Bone marrow (tissue), 2 donors: ENCODE data around the gene CLCNKB.
A peak's percentile ranks its signal among the peaks of the same experiment; 100 is the strongest.
"Not testable (repeated sequence)": the region's sequence is repeated elsewhere in the genome, so short reads cannot be mapped to it uniquely, and the experiment has no call there.

Source experiments
- DNase-seq, 2 donors: peaks; one replicate each; lab custom pipeline; 2025; lab: John Stamatoyannopoulos, UW

CLCNKB gene

DNA sequence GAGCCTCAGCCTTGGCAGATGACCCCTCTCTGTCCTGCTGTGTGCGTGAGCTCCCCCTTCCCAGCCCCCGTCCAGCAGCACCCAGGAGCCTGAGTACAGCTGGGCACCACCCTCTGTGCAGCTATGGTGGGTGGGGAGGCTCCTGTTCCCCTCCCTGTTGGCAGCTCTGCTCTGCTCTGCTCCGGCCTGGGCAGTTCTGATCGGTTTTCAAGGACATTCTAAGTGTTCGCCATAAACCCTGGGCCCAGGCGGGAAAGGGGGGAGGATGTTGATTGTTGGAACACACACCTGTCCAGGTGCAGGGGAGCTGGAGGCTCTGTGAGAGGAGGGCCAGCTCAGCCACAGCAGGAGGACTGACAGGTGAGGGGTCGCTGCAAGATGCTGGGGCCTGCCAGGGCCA, at the start of gene CLCNKB:
Gene CLCNKB (plus strand): TSS at position 262 of the 400 bp plus-strand sequence. CDS start 711 bp downstream, outside the sequence.
- DNase-seq = no peak

DNA sequence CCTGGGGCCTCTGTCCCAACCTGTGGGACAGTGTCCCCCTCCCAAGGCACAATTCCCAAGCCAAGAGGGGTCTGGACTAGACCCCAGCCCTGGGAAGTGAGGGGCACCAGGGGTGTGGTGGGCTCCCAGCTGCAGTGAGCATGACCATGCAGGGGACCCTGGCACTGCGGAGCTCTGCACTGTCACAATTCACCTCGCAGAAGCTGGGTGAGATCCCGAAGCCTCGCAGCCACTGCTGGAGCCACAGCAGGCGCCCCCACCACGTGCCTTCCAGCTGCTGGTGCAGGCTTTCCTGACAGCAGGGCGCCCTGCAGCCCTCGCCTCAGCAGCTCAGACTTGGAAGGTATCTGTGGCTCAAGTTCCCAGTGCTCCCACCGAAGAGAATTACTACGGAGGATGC, 49.5 kb upstream of the CLCNKB start:
- no peak for DNase-seq

DNA sequence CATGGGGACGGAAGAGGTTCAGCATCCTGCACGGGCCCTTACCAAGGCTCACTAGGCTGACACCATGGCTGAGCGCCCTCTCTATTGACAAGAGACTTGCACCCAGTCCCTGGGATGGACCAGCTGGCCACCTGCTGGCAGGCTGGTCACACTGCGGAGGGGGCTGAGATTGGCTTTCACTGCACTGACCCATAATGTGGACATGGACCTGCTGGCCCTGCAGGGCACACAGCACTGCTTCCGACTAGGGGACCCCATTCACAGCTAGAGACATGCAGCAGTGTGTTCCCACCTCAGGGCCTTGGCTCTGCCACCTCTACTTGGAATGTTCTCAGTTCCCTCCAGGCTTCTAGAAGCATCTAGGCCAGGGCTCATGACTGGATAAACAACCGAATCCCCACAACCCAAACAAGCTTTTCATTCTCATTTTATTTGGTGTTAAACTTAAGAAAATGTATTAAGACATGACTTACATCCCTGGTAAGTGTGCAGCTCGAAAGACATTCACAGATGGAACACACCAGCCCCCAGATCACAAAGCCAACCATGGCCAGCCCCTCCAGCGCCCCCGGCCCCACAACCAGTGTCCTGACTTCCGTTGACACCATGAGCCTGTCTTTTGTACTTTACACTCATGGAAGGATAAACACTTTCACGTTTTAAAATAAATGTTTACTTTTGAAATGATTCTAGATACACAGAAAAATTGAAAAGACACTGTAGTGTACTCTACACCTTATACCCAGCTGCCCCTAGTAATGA, 48.8 kb upstream of the CLCNKB start:
- peak; percentile 29 to 45 for DNase-seq

DNA sequence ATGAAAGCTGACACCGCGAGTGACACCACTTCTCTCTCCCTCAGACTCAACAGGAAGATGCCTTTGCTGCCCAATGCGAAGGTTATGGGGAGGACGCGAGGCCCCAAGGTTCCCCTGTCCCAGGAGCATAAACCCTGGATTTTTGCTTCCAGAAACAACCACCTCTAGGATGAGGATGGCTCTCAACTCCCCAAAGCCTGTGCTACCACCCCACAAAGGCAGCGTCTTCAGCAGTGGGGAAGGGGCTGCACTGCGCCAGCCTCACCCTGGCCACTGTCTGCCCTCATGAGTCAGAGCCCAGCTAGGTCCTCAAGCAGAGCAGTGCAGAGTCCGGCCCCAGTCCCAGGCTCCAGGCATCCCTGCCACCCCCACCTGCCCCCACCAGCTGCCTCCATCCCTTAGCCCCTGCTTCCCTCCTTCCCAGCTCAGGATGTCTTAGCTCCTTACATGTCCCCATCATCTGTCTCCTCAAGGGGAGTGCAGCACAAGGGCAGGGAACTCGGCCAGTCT, 46.5 kb upstream of the CLCNKB start:
- DNase-seq = no peak

DNA sequence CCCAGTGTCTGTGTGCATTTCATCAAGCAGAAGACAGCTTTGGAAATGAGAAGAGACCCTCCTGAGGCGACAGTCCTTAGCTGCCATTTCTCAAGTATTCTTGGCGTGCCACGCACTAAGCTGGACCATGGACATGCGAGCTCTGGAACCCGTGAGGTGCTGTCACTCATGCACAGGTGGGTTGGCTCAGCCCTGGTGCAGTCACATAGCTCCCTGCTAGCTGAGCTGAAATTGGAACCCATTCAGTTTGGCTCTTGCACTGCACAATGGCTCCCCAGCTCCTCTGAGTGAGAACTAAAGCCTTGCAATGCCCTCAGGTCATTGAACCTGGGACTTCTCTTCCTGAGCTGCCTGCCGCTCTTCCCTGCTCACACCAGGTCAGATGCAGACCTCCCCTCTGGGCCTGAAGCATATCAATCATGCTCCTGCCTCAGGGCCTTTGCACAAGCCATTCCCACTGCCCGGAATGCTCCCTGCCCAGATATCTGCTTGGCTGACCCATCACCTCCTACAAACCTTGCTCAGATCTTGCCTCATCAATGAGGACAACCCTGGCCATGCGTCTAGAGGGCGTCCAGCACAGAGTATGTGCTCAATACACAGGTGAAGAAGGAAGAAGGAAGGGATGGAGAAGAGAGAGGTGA, 45.8 kb upstream of the CLCNKB start:
- DNase-seq = no peak

DNA sequence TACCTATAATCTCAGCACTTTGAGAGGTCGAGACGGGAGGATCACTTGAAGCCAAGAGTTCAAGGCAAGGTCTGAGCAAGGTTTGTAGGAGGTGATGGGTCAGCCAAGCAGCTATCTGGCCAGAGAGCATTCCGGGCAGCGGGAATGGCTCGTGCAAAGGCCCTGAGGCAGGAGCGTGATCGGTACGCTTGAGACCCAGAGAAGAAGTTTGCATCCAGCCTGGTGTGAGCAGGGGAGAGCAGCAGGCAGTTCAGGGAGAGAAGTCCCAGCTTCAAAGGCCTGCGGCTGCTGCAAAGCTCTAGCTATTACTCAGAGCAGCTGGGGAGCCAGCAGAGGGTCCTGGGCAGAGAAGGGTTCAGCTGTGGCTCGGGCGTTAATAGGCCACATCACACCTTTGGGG, 44.7 kb upstream of the CLCNKB start:
- no peak for DNase-seq

DNA sequence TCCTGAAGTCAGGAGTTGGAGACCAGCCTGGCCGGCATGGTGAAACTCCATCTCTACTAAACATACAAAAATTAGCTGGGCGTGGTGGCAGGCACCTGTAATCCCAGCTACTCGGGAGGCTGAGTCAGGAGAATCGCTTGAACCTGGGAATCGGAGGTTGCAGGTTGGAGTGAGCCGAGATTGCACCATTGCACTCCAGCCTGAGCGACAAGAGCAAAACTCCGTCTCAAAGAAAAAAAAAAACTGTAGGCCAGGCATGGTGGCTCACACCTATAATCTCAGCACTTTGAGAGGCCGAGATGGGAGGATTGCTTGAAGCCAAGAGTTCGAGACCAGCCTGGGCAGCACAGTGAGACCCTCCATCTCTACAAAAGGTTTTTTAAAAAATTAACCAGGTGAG, 42.3 kb upstream of the CLCNKB start:
- not testable (repeated sequence) for DNase-seq

DNA sequence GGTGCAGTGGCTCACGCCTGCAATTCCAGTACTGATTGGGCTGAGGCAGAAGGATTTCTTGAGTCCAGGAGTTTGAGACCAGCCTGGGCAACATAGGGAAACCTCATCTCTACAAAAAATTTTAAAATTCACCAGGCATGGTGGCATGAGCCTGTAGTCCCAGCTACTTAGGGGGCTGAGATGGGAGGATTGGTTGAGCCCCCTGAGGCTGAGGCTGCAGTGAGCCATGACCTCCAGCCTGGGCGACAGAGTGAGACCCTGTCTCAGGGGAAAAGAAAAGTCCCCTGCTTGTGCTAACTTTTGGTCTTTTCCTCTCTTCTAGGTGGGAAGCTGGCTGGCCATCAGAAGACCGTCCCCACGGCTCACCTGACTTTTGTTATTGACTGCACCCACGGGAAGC, 38.0 kb upstream of the CLCNKB start:
- DNase-seq = no peak

DNA sequence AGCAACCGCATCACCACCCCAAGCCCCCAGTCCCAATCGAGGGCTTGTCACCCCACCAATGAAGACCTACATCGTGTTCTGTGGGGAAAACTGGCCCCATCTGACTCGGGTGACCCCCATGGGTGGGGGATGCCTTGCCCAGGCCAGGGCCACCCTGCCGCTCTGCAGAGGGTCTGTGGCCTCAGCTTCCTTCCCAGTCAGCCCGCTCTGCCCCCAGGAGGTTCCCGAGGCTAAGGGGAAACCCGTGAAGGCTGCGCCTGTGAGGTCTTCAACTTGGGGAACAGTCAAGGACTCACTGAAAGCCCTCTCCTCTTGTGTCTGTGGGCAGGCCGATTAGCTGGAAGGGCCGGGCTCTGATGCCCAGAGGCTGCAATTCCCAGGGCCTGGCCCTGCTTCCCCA, 37.6 kb upstream of the CLCNKB start:
- DNase-seq = no peak

DNA sequence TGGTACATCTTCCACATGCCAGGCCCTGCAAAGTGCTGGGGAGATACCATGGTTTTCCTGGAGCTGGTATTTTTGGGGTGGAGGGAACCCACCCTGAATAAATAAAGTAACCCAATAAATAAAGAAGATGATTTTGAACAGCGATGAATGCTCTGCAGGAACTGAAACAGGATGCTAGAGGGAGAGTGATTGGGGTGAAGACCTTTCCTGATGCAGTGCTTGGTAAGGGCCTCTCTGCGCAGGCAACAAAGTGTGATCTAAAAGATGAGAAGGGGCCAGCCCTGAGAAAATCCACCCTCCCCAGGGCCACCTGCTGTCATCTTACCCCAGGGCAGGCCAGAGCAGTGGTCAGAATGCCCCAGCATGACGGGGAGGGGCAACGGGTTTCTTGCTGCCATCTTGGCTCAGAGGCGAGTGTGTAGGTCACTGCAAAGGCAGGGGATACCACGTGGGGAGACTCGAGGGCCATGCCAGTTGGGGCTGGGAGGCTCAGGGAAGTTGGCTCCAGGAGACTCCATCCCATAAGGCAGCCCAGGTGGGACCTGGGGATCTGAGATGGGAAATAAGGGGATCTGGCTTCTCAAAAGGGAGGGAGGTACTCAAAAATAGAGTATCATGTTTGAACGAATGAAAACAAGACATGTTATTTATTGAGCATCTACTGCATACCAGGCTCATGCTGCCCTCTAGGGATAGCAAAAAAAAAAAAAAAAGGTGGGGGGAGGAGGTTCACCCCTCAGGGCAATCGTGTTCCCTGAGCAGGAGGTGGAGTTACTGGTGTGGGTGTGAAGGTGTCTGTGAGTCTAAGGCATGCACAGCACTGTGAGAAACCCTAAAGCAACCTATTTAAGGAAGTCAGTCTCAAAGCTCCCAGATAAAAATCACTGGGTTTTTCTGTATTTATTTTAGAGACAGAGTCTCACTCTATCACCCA, 36.8 kb upstream of the CLCNKB start:
- DNase-seq = no peak

DNA sequence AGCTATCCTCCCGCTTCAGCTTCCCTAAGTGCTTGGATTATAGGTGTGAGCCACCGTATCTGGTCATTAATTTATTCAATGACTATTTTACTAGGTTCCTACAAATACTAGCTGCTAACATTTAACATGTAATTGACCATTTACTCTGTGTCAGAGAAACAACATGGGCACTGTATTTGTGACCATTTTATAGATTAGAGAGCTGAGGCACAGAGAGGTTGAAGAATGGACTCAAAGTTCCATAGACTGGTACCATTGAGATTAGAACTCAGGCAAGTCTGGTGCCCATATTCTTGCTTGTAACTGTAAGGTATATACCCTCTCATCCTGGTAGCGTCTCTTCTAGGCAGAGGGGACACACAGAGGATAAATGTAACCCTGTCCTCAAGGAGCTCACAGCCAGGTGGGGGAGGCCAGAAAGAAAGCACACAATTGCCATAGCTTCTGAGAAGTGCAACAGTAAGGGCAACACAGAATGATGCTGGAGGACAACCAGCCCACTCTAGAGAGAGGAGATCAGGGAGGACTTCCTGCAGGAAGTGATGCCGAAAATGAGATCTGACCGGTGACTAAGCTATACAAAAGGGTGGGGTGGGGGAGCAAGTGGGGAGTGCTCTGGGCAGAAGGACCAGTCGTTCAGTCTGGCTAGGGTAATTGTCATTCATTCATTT, 35.8 kb upstream of the CLCNKB start:
- DNase-seq = no peak

DNA sequence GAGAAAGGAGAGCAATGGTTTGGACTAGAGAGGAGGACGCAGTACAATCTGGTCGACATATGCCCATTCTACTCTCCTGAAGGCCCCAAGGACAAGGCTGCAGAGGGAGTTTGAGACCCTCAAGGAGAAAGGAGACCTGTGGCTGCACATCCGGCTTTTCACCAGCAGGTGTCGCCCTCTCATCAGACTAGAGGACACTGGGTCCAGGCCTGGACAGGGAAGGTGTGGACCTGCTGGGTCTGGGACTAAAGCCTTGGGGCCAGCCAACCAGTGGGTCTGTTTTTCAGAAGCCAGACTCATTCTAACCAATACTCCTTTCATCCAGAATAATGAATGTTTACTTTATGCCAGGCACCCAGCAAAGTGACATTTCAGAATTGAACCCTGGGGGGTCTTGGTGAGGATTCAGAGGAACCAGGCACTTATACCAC, 34.5 kb upstream of the CLCNKB start:
- DNase-seq = peak; percentile 20 to 26

DNA sequence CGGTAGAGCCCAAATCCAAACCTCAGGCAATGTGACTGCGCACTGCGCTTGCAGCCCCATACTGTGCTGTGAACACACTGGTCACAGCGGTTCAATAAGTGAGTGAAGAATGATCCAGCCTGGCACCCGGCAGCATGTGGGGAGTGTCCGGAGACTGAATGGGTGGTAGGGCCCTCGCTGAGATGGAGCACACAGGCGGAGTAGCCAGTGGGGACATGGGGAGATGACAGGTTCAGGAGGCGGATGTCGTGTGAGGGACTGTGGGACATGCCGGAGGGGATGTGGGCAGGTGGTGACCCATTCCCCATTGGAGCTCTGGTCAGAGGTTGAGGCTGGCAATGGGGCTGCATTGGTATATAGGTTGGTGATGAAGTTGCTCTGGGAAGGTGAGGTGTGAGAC, 33.9 kb upstream of the CLCNKB start:
- DNase-seq = no peak

DNA sequence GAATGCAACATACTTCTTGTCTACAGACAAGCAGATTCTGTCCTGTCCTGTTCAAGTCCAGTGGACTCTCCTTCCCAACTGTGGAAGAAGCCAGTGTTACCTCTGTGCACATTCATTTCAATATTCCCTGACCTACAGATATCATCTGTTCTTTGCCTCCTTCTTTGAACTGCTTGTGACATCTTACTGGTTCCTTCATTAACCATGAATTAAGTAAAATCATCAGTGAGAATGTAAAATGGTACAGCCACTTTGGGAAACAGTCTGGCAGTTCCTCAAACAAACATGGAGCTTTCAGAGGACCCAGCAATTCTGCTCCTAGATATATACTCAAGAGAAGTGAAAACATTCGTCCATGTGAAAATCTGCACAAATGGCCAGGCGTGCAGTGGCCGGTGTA, 32.7 kb upstream of the CLCNKB start:
- DNase-seq = no peak

DNA sequence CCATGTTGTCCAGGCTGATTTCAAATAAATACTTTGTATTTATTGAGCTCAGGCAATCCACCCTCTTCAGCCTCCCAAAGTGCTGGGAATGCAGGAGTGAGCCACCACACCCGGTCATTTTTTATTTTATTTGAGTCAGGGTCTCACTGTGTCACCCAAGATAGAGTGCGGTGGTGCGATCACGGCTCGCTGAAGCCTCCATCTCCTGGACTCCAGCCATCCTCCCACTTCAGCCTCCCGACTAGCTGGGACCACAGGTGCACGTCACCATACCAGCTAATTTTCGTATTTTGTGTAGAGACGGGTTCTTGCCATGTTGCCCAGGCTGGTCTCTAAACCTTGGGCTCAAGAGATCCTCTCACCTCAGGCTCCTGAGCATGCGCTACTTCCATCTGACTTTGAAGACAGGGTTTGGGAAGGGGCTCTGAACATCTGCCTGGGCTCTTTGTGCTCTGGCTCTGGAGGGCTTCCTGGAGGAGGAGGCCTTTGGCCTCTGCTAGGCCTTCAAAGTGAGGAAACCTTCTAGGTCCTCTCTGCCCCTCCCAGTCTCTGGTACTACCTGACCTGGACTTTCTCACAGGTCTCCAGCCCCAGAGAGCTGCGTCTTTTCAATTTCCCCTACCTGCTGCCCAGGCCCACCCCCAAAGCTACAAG, 31.5 kb upstream of the CLCNKB start:
- DNase-seq = no peak

DNA sequence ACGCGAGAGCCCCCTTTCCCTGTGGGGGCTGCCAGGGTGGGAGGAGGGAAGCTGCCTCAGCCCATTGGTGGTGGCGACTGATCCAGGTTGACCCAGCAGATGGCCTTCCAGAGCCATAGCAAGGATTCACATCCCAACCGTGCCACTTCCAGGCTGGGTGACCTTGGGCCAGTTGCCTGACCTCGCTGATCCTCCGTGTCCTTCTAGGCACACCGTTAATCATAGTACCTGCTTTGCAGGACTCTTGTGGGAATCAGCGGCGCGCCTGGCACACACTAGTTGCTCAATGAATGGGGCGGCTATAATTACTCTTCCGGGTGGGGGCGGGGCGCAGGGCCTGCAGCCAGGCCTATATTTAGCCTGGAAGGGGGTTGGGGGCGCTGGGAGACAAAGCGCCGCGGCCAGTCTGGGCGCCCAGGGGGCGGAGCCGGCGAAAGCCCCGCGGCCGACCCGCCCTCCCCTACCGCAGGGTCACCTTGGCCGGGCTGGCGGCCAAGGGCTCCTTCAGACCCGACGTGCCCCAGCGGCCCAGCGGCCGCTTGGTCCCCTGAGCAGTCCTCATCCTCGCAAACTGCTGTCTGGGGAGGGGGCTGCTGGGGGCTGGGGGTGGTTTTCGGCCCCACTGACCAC, 30.9 kb upstream of the CLCNKB start:
- peak; percentile 33 to 76 for DNase-seq

DNA sequence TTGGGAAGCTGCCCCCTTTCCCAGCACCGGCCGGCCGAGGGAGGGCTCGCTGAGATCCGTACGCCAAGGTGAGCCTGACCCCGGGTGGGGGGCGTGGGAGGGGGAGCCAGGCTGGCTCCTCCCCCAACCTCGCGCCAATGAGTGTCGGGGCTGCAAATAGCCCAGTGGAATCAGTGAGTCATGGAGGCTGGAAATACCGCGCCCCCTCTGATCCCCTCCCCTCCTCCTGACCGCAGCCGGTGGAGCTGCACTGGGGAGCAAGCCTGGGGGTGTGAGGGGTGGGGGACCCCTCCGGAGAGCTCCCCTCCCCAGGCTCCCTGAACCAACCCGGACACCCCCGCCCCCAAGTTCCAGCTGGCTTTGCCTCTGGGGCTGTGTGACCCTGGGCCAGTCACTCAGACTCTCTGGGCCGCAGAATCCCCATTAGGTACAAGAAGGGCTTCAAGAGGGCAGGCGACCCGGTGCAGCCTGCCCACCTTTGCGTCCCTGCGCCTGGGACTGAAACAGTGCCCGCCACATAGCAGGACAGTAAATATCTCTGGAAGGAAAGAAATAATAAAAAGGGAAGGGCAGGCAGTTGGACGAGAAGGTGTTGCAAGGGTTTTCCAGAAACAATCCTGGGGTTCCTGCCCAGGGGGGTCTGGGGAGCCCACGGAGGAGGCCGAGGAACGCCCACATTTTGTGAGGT, 30.2 kb upstream of the CLCNKB start:
- DNase-seq = peak; percentile 64 to 76

DNA sequence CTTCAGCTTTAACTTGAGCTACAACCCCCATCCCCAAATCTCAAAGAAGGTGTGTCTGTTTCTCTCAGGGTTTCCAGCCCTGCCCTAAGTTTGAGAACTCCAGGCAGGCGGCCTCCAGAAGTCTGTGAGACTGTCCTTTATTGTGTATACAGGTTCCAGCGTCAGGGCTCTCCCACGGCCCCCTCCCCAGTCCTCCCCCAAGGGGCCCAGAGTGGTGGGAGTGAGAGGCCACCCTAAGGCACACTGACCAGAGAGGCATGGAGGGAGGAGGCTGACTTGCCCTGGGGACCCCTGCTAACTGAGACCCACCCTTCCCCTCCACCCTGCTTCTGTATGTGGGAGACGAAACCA, 29.7 kb upstream of the CLCNKB start:
- DNase-seq = no peak

DNA sequence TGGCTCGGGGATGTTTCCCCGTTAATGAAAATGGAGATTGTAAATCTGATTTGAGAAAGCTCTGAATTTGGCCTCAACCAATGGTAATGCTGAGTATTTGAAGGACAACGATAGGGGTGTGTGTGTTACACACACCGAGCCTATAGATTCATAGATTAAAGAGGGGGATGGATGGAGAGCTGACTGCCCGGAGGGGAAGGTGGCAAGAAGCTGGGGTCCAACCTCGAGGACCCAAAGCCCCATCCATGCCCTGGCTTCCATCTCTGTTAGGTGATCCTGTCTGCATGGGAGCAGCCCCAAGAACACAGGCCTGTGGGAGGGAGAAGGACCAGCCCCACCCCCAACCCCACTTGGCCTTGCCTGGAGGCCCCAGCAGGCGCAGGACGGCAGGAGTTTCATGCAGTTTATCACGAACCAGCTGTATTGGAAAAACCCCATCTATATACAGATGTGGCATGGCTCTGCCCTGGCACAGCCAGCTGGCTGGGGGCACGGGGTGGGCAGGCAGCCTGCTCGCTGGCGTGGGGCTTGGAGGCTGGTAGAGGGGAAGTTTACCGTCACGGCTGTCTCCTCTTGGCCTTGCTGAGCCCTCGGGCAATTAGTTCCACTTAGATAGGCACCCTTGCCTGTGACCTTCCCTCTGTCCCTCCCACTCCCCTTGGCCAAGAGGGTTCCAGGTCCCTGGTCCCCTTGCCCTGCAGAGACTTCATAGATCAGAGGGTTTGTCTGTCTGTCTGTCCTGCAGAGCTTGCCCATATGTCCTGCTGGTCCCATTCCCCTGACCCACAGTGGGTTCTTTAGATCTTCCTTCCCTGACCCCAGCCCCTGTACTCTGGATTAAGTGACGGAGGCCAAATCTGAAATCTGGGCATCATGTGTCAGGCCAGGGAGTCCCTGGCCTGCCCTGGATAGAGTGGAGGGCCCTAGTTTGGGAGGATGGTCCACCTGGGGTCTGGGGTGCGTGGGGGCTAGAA, 28.8 kb upstream of the CLCNKB start:
- no peak for DNase-seq
